ENCODE data around the gene PICALM.

DNA sequence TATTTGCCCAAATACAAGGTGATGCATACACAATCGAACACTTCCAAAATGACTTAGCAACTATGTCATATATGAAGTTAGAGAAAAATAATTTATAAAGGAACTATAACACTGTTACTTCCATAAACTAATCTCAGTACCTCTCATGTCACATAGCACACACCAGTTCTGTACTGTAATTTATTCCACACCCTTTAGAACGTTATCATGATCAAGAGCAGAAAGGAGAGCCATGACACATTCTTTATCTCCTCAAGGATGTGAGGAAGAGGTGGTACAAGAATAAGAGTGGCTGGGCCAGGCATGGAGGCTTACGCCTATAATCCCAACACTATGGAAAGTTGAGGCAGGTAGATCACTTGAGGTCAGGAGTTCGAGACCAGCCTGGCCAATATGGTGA is 31.1 kb downstream of the PICALM start:
- TF ChIP-seq, protein P1, sequence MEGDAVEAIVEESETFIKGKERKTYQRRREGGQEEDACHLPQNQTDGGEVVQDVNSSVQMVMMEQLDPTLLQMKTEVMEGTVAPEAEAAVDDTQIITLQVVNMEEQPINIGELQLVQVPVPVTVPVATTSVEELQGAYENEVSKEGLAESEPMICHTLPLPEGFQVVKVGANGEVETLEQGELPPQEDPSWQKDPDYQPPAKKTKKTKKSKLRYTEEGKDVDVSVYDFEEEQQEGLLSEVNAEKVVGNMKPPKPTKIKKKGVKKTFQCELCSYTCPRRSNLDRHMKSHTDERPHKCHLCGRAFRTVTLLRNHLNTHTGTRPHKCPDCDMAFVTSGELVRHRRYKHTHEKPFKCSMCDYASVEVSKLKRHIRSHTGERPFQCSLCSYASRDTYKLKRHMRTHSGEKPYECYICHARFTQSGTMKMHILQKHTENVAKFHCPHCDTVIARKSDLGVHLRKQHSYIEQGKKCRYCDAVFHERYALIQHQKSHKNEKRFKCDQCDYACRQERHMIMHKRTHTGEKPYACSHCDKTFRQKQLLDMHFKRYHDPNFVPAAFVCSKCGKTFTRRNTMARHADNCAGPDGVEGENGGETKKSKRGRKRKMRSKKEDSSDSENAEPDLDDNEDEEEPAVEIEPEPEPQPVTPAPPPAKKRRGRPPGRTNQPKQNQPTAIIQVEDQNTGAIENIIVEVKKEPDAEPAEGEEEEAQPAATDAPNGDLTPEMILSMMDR (IDR thresholded peaks at IDR 0.05): no peak
- no peak for TF ChIP-seq EP300 (IDR thresholded peaks at IDR 0.05)
